Measurements from ENCODE around the gene SIAH3. TPM values are rescaled to one million over a fixed set of nuclear protein-coding genes. Genes with fewer than 3 reads are reported as not detected.

SIAH3 gene
- total RNA-seq, 2 donors from 2014 or later = 0.06 TPM; not detected in 1

DNA sequence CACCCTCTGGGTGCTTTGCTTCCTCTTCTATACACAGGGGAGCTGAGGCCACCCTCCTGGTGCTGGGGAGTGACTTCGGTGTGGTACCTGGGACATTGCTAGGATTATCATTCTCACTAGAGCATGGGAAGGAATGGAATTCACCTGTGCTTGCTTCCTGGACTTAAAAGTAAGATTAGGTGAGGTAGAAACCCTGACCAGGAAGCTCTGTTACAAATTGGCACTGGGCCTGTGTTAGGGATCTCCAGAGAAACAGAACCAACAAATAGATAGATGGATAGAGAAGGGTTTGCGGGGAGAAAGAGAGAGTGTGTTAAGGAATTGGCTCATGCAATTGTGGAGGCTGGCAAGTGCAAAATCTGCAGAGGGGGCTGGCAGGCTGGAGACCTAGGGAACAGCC, 13.9 kb upstream of the SIAH3 start:
- WGBS = 50% methylated on average over 2 of the region's 2 CpGs
- Histone ChIP-seq H3K27me3 (replicated peaks; ENCODE audit: insufficient read depth) (no peaks in the 10 kb centered on the region), H3K4me1 (replicated peaks) (no peaks in the 10 kb centered on the region), H3K36me3 (no peaks in the 10 kb centered on the region), H3K27ac (no peak overlapping the region), H3K4me3 (no peak overlapping the region), H3K9me3 (no peaks in the 10 kb centered on the region)
- TF ChIP-seq POLR2A (IDR thresholded peaks at IDR 0.05) (no peak), POLR2AphosphoS5 (IDR thresholded peaks at IDR 0.05) (no peak)
- TF ChIP-seq, protein P1, sequence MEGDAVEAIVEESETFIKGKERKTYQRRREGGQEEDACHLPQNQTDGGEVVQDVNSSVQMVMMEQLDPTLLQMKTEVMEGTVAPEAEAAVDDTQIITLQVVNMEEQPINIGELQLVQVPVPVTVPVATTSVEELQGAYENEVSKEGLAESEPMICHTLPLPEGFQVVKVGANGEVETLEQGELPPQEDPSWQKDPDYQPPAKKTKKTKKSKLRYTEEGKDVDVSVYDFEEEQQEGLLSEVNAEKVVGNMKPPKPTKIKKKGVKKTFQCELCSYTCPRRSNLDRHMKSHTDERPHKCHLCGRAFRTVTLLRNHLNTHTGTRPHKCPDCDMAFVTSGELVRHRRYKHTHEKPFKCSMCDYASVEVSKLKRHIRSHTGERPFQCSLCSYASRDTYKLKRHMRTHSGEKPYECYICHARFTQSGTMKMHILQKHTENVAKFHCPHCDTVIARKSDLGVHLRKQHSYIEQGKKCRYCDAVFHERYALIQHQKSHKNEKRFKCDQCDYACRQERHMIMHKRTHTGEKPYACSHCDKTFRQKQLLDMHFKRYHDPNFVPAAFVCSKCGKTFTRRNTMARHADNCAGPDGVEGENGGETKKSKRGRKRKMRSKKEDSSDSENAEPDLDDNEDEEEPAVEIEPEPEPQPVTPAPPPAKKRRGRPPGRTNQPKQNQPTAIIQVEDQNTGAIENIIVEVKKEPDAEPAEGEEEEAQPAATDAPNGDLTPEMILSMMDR (IDR thresholded peaks at IDR 0.05) = no peak
- intact Hi-C loops (cut with DNase I) = no loop called here
- DNase-seq (ENCODE audit: low spot score) = no peak

DNA sequence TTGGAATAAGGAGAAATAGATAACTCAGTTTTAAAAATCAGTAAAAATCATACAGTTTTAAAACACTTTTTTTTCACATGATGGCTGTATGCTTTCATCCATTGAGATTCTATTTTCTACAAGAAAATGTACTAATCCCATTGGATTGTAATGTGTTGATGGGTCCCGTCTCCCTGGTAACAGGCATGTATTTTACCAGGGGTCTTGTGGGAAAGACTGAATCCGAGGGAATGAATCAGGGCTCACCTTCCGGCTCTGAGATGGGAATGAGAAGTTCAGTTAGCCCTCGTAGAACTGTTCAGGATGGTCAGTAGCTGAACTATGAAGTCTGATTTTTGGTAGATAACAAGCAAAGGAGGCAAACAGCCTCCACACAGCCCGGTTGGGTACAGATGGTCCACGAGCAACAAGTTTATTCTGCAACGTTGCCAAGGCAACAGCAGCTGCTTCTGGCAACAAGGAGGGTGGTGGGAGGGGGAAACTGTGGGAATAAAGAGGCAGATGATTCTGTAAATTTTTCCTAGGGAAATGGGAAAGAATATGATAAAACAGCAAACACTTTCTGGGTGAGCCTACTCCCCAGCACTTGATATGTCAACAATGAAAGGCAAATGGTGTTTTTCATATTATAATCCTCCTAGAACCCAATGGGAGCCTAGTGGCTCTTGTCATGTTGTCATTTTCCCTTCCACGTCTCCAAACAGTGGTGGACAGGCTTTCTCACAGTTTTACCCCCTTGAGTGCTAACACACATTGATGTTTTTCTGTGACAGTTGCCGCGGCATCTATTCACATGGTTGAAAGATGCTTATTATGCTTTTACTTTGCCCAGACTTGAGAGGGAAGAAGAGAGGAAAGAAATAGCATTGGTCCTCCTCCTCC, 12.4 kb upstream of the SIAH3 start:
- Histone ChIP-seq H3K36me3 (no peaks in the 10 kb centered on the region), H3K4me3 (no peak overlapping the region), H3K27ac (no peak overlapping the region), H3K9me3 (no peaks in the 10 kb centered on the region), H3K4me1 (replicated peaks) (no peaks in the 10 kb centered on the region), H3K27me3 (replicated peaks; ENCODE audit: insufficient read depth) (no peaks in the 10 kb centered on the region)
- TF ChIP-seq POLR2A (IDR thresholded peaks at IDR 0.05) = no peak
- TF ChIP-seq POLR2AphosphoS5 (IDR thresholded peaks at IDR 0.05) = no peak
- TF ChIP-seq, protein P1 (IDR thresholded peaks at IDR 0.05) = no peak
- WGBS = 63% methylated on average over 10 of the region's 10 CpGs
- intact Hi-C loops (cut with DNase I) = no loop called here
- DNase-seq (ENCODE audit: low spot score) = no peak

DNA sequence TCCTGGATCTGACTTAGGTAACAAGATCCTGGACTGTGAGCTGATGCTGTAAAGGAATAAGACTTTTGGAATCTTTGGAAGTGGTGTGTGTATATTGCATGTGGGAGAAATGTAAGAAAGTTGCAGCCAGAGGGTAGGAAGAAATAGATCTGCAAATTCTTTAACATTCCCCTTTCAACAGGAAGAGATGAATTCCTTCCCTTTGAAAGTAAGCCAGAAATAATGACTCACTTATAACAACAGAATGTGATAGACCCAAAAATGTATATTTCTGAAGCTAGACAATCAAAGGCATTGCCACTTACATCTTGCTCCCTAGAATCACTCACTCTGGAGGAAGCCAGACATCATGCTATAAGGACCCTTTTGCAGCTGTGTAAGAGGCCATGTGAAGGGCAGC, 9.8 kb upstream of the SIAH3 start:
- H3K4me3 ChIP-seq = no peak overlapping the region
- no peaks in the 10 kb centered on the region for H3K36me3 ChIP-seq
- no peaks in the 10 kb centered on the region for H3K27me3 ChIP-seq (replicated peaks; ENCODE audit: insufficient read depth)
- no peak for DNase-seq (ENCODE audit: low spot score)
- no peaks in the 10 kb centered on the region for H3K9me3 ChIP-seq
- H3K27ac ChIP-seq = no peak overlapping the region
- no peaks in the 10 kb centered on the region for H3K4me1 ChIP-seq (replicated peaks)
- TF ChIP-seq POLR2AphosphoS5 (IDR thresholded peaks at IDR 0.05) (no peak), POLR2A (IDR thresholded peaks at IDR 0.05) (no peak)
- TF ChIP-seq, protein P1 (IDR thresholded peaks at IDR 0.05) = no peak
- intact Hi-C loops (cut with DNase I) = no loop called here

DNA sequence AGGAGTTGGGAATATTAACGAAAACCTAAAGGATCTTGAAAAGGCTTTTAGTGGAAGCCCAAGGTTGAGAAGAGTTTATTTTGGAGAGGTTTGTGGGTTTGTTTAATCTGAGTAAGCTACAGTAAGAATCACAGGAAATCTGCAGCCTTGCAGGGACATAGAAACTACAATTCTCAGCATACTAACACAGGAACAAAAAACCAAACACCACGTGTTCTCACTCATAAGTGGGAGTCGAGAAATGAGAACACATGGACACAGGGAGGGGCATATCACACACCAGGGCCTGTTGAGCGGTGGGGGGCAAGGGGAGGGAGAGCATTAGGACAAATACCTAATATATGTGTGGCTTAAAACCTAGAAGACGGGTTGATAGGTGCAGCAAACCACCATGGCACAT, 8.7 kb upstream of the SIAH3 start:
- TF ChIP-seq, protein P1 (IDR thresholded peaks at IDR 0.05) = no peak
- TF ChIP-seq POLR2A (IDR thresholded peaks at IDR 0.05) (no peak), POLR2AphosphoS5 (IDR thresholded peaks at IDR 0.05) (no peak)
- no peak for DNase-seq (ENCODE audit: low spot score)
- H3K4me3 ChIP-seq = no peak overlapping the region
- no peaks in the 10 kb centered on the region for H3K4me1 ChIP-seq (replicated peaks)
- H3K27ac ChIP-seq = no peak overlapping the region
- no peaks in the 10 kb centered on the region for H3K9me3 ChIP-seq
- no peaks in the 10 kb centered on the region for H3K27me3 ChIP-seq (replicated peaks; ENCODE audit: insufficient read depth)
- 61% methylated on average over 5 of the region's 5 CpGs for WGBS
- intact Hi-C loops (cut with DNase I) = no loop called here
- no peaks in the 10 kb centered on the region for H3K36me3 ChIP-seq

DNA sequence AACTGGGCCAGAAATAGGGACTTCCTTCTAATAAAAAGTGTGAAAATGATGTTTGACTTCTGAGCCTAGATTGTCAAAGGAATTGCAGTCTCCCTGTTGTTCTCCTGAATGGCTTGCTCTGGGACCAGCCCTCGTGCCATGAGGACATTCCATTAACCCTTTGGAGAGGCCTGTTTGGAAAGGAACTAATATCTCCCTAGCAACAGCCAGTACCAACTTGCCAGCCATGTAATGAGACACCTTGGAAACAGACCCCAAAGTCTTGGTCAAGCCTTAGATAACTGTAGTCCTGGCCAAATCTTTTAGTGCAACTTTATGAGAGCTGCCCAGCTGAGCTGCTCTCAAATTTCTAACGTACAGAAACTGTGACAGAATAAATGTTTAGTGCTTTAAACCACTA, 8.2 kb upstream of the SIAH3 start:
- Histone ChIP-seq H3K4me1 (replicated peaks) (no peaks in the 10 kb centered on the region), H3K9me3 (no peaks in the 10 kb centered on the region), H3K27ac (no peak overlapping the region), H3K4me3 (no peak overlapping the region), H3K27me3 (replicated peaks; ENCODE audit: insufficient read depth) (no peaks in the 10 kb centered on the region), H3K36me3 (no peaks in the 10 kb centered on the region)
- DNase-seq (ENCODE audit: low spot score) = no peak
- WGBS = 19% methylated on average over 2 of the region's 2 CpGs
- TF ChIP-seq, protein P1 (IDR thresholded peaks at IDR 0.05) = no peak
- TF ChIP-seq POLR2AphosphoS5 (IDR thresholded peaks at IDR 0.05) = no peak
- TF ChIP-seq POLR2A (IDR thresholded peaks at IDR 0.05) = no peak
- intact Hi-C loops (cut with DNase I) = no loop called here
